ENCODE measurements around the gene HOXA4.

DNA sequence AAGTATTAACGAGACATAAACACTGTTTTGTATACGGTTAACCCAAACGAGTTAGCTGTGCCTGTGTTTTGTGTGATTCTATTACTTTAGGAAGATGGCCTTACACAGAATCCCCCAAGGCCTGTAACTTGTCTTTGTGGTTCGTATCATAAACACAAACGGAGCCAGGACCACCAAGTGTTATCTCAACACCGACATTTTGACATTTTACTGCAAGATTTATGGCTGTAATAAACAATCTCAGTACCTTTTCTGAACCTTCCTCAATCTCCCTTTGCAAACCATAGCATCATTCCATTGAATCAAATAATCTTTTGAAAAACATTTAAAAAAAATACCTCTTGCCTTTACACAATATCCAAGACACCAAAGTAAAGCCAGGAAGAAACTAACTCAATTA is 2.4 kb upstream of the HOXA4 start:
- TF ChIP-seq, protein P1, sequence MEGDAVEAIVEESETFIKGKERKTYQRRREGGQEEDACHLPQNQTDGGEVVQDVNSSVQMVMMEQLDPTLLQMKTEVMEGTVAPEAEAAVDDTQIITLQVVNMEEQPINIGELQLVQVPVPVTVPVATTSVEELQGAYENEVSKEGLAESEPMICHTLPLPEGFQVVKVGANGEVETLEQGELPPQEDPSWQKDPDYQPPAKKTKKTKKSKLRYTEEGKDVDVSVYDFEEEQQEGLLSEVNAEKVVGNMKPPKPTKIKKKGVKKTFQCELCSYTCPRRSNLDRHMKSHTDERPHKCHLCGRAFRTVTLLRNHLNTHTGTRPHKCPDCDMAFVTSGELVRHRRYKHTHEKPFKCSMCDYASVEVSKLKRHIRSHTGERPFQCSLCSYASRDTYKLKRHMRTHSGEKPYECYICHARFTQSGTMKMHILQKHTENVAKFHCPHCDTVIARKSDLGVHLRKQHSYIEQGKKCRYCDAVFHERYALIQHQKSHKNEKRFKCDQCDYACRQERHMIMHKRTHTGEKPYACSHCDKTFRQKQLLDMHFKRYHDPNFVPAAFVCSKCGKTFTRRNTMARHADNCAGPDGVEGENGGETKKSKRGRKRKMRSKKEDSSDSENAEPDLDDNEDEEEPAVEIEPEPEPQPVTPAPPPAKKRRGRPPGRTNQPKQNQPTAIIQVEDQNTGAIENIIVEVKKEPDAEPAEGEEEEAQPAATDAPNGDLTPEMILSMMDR (IDR thresholded peaks at IDR 0.05): no peak
- no peak for TF ChIP-seq POLR2A (IDR thresholded peaks at IDR 0.05)

Data from body of pancreas (tissue), 4 donors.